DOHH2 (cell line): Measurements from ENCODE around the gene CAMTA2.
"Not testable (repeated sequence)": the region's sequence is repeated elsewhere in the genome, so short reads cannot be mapped to it uniquely, and the experiment has no call there.

ENCODE experiments used
- H3F3A ChIP-seq: fragments of 200-600 bp; sonication (generic), shearing (Covaris generic); 2 replicates; pipeline ENCODE4 v1.6.0; 2016; ENCODE audit warnings: antibody characterized with exemption, mild to moderate bottlenecking; ENCODE audit not compliant: control insufficient read depth, insufficient read depth
- H3K27ac ChIP-seq: fragments of 200-600 bp; sonication (generic); 2 replicates; pipeline ENCODE4 v1.5.1; 2014; ENCODE audit warnings: low read depth, mild to moderate bottlenecking, low read length, moderate library complexity
- H3K27me3 ChIP-seq: fragments of 200-600 bp; sonication (generic); 2 replicates; pipeline ENCODE4 v1.6.1; 2014; ENCODE audit warnings: mild to moderate bottlenecking, low read length, mixed read lengths; ENCODE audit not compliant: control insufficient read depth
- H3K36me3 ChIP-seq: fragments of 200-600 bp; sonication (generic); 2 replicates; pipeline ENCODE4 v1.6.1; 2014; ENCODE audit warnings: mild to moderate bottlenecking, low read length, moderate library complexity, mixed read lengths; ENCODE audit not compliant: control insufficient read depth
- H3K4me1 ChIP-seq: fragments of 200-600 bp; sonication (generic); 2 replicates; pipeline ENCODE4 v1.6.1; 2014; ENCODE audit warnings: mild to moderate bottlenecking, low read length, mixed read lengths; ENCODE audit not compliant: control insufficient read depth
- H3K4me2 ChIP-seq: fragments of 200-600 bp; sonication (generic); 2 replicates; pipeline ENCODE4 v1.6.0; 2014; ENCODE audit warnings: mild to moderate bottlenecking, low read length, moderate library complexity
- H3K4me3 ChIP-seq: fragments of 200-600 bp; sonication (generic); 2 replicates; pipeline ENCODE4 v1.5.1; 2014; ENCODE audit warnings: mild to moderate bottlenecking, low read length, mixed read lengths
- H3K79me2 ChIP-seq: fragments of 200-600 bp; sonication (generic); 2 replicates; pipeline ENCODE4 v1.6.1; 2014; ENCODE audit warnings: mild to moderate bottlenecking, low read length, mixed read lengths; ENCODE audit not compliant: control insufficient read depth
- H3K9me2 ChIP-seq: fragments of 200-600 bp; sonication (generic); replicated peaks from 2 replicates; pipeline ENCODE4 v1.6.1; 2014; ENCODE audit warnings: mild to moderate bottlenecking, low read length, mixed read lengths; ENCODE audit not compliant: control insufficient read depth
- H3K9me3 ChIP-seq: fragments of 200-600 bp; sonication (generic); 2 replicates; pipeline ENCODE4 v1.6.1; 2014; ENCODE audit warnings: antibody characterized with exemption, low read length, mixed read lengths; ENCODE audit not compliant: control insufficient read depth, insufficient read depth
- H4K20me1 ChIP-seq: fragments of 200-600 bp; sonication (generic); 2 replicates; pipeline ENCODE4 v1.6.0; 2014; ENCODE audit warnings: low read depth, mild to moderate bottlenecking, antibody characterized with exemption, low read length, moderate library complexity; ENCODE audit not compliant: control insufficient read depth, insufficient read depth
- CTCF ChIP-seq: fragments of 200-600 bp; sonication (generic); IDR thresholded peaks from one replicate; pipeline ENCODE4 v1.5.1; 2014; ENCODE audit warnings: antibody characterized with exemption, mild to moderate bottlenecking, low read depth, low read length; ENCODE audit not compliant: poor library complexity, severe bottlenecking
- EZH2phosphoT487 ChIP-seq: fragments of 200-600 bp; sonication (generic); IDR thresholded peaks from 2 replicates; pipeline ENCODE4 v1.6.1; 2017; ENCODE audit warnings: borderline replicate concordance, mild to moderate bottlenecking, antibody characterized with exemption, low read length, moderate library complexity, mixed read lengths

CAMTA2 gene

DNA sequence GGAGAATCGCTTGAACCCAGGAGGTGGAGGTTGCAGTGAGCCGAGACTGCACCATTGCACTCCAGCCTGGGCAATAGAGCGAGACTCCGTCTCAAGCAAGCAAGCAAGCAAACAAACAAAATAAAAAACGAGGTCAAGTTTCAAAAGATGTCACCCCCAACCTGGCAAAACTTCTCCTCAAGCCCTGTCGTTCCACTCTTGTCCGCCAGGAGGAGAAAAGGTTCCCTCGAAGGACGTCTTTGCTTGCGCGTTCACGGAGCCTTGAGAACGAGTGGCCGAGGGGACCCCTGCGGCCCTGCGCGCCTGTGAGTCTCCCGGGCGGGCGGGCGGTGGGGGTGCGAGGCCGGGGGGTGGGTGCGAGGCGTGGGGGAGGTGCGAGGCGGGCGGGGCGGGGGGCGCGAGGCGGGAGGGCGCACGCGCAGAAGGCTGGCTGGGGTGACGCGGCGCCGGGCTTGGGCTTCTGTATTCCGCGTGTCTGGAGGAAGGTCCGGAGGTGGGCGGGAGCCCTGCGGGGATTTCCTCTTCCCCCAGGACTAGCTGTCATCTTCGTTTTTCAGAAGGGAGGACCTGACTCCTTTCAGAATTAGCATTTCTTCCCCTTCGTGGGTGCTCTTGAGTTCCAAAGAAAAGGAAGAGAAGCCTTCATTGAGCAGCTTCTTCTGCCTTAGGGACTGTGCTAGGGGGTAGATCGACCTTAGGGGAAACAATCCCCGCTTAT, 44.0 kb upstream of the CAMTA2 start:
- H3K27ac ChIP-seq: peak overlapping the region; percentile 57
- H3K27me3 ChIP-seq: 0 out of 2 replicates have a peak, but pooled peaks cover 5% of the 10 kb centered on the region
- peak overlapping the region; percentile 65 for H3K4me3 ChIP-seq
- H3K9me3 ChIP-seq: no peaks in the 10 kb centered on the region
- H3F3A ChIP-seq: peaks cover 12% of the 10 kb centered on the region
- peak overlapping the region; percentile 72 for H3K4me2 ChIP-seq
- no peaks in the 10 kb centered on the region for H4K20me1 ChIP-seq
- H3K79me2 ChIP-seq: no peaks in the 10 kb centered on the region
- no peaks in the 10 kb centered on the region for H3K9me2 ChIP-seq
- no peaks in the 10 kb centered on the region for H3K36me3 ChIP-seq
- H3K4me1 ChIP-seq: peaks cover 34% of the 10 kb centered on the region
- TF ChIP-seq EZH2phosphoT487 (no peak), CTCF (peak; percentile 64)

DNA sequence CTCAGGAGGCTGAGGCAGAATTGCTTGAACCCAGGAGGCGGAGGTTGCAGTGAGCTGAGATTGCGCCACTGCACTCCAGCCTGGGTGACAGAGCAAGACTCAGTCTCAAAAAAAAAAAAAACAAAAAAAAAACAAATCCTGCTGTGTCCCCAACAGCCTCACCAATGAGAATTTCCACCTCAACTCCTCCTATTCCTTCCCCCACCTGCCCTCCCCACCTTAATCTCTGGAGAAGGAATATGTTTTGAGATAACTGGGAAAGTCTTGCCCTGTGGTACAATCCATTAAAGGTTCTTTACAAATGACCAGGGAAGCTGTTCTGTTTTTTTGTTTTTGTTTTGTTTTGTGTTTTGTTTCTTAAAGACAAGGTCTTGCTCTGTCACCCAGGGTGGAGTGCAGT, 42.7 kb upstream of the CAMTA2 start:
- not testable (repeated sequence) for H4K20me1 ChIP-seq, H3K27me3 ChIP-seq, H3K79me2 ChIP-seq, H3K36me3 ChIP-seq, H3K4me3 ChIP-seq, H3K27ac ChIP-seq, H3K9me3 ChIP-seq, H3K9me2 ChIP-seq
- Histone ChIP-seq H3F3A (peaks cover 16% of the 10 kb centered on the region), H3K4me1 (peaks cover 28% of the 10 kb centered on the region), H3K4me2 (peak overlapping the region; percentile 72; the same call in 1 of the 2 replicates)

DNA sequence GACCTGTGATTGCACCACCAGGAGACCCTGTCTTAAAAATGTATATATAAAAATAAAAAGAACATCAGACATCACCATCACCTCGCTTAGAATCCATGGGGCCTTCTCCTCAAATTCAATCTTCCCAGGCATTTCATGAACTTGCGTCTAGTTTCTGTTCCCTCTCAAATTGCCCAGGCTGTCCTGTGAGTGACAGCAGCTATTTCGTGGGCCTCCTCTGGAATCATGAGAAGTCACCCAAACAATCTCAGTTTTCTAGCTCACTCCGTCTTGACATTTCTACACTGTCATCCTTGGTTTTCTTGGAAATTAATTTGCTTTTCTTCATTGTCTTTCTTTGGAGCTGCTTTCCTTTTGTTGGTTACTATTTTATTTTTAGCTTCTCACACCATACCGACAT, 40.4 kb upstream of the CAMTA2 start:
- no peaks in the 10 kb centered on the region for H3K9me3 ChIP-seq
- H3K4me3 ChIP-seq: no peak overlapping the region
- TF ChIP-seq CTCF (no peak), EZH2phosphoT487 (no peak)
- H3K9me2 ChIP-seq: no peaks in the 10 kb centered on the region
- no peaks in the 10 kb centered on the region for H3K79me2 ChIP-seq
- no peaks in the 10 kb centered on the region for H4K20me1 ChIP-seq
- H3K27me3 ChIP-seq: no peaks in the 10 kb centered on the region
- no peak overlapping the region for H3K4me2 ChIP-seq
- 0 out of 2 replicates have a peak, but pooled peaks cover 5% of the 10 kb centered on the region for H3K36me3 ChIP-seq
- H3K4me1 ChIP-seq: peaks cover 23% of the 10 kb centered on the region
- peaks cover 16% of the 10 kb centered on the region for H3F3A ChIP-seq
- H3K27ac ChIP-seq: no peak overlapping the region

DNA sequence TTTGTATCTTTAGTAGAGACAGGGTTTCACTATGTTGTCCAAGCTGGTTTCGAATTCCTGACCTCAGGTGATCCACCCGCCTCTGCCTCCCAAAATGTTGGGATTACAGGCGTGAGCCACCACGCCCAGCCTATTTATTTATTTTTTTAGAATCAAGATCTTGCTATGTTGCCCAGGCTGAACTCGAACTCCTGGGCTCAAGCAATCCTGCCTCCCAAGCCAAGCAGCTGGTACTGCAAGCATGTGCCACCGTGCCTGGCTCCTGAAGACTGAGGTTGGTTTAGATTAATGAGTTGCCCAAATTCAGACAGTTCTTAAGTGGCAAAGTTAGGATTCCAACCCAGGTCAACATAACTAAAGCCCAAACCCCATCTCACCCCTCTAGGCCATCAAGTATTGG, 39.8 kb upstream of the CAMTA2 start:
- Histone ChIP-seq H3K79me2 (no peaks in the 10 kb centered on the region), H3K27me3 (no peaks in the 10 kb centered on the region), H3K4me3 (no peak overlapping the region), H3K36me3 (peaks cover 8% of the 10 kb centered on the region; the same call in 1 of the 2 replicates), H4K20me1 (no peaks in the 10 kb centered on the region), H3K27ac (no peak overlapping the region), H3K9me3 (no peaks in the 10 kb centered on the region), H3K4me2 (no peak overlapping the region), H3K4me1 (peaks cover 18% of the 10 kb centered on the region), H3K9me2 (no peaks in the 10 kb centered on the region), H3F3A (peaks cover 14% of the 10 kb centered on the region)
- TF ChIP-seq CTCF (no peak), EZH2phosphoT487 (no peak)
